ENCODE results near the gene TNK2.

DNA sequence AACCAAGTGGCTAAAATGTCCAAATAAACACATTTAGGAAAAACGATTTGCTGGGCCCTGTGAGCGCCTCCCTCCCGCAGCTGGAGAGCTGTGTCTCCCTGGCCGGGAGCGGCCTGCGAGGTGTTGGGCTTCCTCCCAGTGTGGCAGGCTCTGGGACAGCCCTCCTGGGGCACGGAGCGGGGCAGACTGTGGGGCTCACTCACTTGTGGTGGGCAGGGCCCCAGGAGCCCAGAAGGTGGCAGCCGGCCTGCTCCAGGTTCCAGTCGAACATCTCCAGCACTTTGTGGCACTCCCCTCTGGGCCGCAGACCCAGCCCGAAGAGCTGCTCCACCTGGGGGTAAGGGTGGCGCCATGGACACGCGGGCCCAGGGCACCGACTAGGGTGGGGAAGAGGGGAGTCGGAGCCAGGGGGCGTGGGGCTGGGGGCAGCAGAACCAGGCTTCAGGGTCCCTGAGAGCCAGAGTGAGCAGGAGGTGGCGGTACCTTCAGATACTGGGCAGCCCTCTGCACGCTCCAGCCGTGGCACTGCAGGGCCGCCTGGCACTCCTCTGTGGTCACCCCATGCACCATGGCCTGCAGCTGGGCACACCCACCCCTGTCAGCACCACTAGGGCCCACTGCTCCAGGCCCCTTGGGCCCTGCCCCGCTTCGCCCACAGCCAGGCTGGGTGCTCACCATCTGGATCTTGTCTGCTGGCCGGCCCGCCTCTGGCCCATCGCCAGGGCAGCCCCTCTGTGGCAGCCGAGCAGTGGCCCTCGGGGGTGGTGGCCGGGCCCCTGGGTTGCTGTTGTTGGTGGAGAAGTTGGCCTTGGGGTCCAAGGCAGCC, 41.5 kb downstream of the TNK2 start:
- TF ChIP-seq, protein P1, sequence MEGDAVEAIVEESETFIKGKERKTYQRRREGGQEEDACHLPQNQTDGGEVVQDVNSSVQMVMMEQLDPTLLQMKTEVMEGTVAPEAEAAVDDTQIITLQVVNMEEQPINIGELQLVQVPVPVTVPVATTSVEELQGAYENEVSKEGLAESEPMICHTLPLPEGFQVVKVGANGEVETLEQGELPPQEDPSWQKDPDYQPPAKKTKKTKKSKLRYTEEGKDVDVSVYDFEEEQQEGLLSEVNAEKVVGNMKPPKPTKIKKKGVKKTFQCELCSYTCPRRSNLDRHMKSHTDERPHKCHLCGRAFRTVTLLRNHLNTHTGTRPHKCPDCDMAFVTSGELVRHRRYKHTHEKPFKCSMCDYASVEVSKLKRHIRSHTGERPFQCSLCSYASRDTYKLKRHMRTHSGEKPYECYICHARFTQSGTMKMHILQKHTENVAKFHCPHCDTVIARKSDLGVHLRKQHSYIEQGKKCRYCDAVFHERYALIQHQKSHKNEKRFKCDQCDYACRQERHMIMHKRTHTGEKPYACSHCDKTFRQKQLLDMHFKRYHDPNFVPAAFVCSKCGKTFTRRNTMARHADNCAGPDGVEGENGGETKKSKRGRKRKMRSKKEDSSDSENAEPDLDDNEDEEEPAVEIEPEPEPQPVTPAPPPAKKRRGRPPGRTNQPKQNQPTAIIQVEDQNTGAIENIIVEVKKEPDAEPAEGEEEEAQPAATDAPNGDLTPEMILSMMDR (IDR thresholded peaks at IDR 0.05): no peak
- no peak for TF ChIP-seq POLR2A (IDR thresholded peaks at IDR 0.05)

Data from thyroid gland (tissue), 4 donors.